Measurements from ENCODE around the gene ERBB4.

The ERBB4 gene

DNA sequence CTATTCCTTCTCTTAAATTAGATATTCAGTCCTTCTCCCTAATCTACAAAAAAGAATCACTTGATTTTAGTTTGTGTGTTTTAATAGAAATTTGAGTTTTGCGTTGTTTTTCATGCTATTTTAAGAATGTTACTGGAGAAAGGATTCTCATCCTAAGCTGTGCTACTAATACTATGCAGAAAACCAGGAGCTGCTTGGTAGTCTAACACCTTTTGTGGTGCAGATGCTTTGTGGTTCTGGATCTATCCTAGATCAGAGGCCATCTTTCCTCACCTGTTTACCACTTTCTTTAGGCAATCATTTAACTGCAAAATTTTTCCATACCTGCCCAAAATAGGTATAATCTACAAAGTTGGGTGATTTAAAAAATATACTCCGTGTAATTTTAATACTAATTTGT is 1158.6 kb downstream of the ERBB4 start:
- Histone ChIP-seq H3K27ac (ENCODE audit: low read depth, low read length) (no peak overlapping the region), H3K36me3 (ENCODE audit: control insufficient read depth, low read length) (no peaks in the 10 kb centered on the region), H3F3A (ENCODE audit: control insufficient read depth, insufficient read depth) (no peaks in the 10 kb centered on the region), H3K4me3 (ENCODE audit: low read length) (no peak overlapping the region), H3K79me2 (ENCODE audit: control insufficient read depth, low read length) (no peaks in the 10 kb centered on the region), H3K27me3 (ENCODE audit: control insufficient read depth, low read length) (no peaks in the 10 kb centered on the region), H3K9me2 (replicated peaks; ENCODE audit: control insufficient read depth, low read length) (no peaks in the 10 kb centered on the region), H3K4me1 (ENCODE audit: control insufficient read depth, low read length) (peaks cover 18% of the 10 kb centered on the region), H4K20me1 (ENCODE audit: control insufficient read depth, insufficient read depth, low read depth, low read length) (no peaks in the 10 kb centered on the region), H3K9me3 (ENCODE audit: control insufficient read depth, insufficient read depth, low read length) (no peaks in the 10 kb centered on the region), H3K4me2 (ENCODE audit: low read length) (no peak overlapping the region)
- TF ChIP-seq, protein P1, sequence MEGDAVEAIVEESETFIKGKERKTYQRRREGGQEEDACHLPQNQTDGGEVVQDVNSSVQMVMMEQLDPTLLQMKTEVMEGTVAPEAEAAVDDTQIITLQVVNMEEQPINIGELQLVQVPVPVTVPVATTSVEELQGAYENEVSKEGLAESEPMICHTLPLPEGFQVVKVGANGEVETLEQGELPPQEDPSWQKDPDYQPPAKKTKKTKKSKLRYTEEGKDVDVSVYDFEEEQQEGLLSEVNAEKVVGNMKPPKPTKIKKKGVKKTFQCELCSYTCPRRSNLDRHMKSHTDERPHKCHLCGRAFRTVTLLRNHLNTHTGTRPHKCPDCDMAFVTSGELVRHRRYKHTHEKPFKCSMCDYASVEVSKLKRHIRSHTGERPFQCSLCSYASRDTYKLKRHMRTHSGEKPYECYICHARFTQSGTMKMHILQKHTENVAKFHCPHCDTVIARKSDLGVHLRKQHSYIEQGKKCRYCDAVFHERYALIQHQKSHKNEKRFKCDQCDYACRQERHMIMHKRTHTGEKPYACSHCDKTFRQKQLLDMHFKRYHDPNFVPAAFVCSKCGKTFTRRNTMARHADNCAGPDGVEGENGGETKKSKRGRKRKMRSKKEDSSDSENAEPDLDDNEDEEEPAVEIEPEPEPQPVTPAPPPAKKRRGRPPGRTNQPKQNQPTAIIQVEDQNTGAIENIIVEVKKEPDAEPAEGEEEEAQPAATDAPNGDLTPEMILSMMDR (IDR thresholded peaks at IDR 0.05; ENCODE audit: low read depth, low read length, poor library complexity, severe bottlenecking), result no peak
- TF ChIP-seq EZH2phosphoT487 (IDR thresholded peaks at IDR 0.05; ENCODE audit: borderline replicate concordance, low read length), result no peak

DNA sequence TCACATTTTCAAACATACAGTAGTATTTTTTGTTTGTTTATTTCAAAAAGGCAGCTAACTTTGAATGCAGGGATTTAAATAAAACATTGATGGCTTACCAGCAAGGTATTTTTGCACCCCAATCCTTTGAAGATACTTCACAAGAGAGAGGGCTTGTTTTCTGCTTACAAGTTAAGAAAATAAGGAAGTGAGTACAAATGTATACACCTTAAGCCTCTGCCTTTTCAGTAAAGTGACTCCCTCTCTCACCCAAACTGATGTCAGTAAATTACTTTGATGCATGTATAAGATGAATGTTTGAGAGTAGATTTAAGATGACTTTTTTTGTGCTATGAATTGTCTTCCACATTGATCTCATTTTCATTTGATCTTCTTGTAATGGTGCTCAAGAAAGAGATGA is 1162.2 kb downstream of the ERBB4 start:
- TF ChIP-seq, protein P1 (IDR thresholded peaks at IDR 0.05; ENCODE audit: low read depth, low read length, poor library complexity, severe bottlenecking), result no peak
- no peak for TF ChIP-seq EZH2phosphoT487 (IDR thresholded peaks at IDR 0.05; ENCODE audit: borderline replicate concordance, low read length)
- no peaks in the 10 kb centered on the region for H3K9me2 ChIP-seq (replicated peaks; ENCODE audit: control insufficient read depth, low read length)
- no peaks in the 10 kb centered on the region for H3K79me2 ChIP-seq (ENCODE audit: control insufficient read depth, low read length)
- no peaks in the 10 kb centered on the region for H3K27me3 ChIP-seq (ENCODE audit: control insufficient read depth, low read length)
- H3F3A ChIP-seq (ENCODE audit: control insufficient read depth, insufficient read depth), result no peaks in the 10 kb centered on the region
- H4K20me1 ChIP-seq (ENCODE audit: control insufficient read depth, insufficient read depth, low read depth, low read length), result no peaks in the 10 kb centered on the region
- H3K4me3 ChIP-seq (ENCODE audit: low read length), result no peak overlapping the region
- H3K27ac ChIP-seq (ENCODE audit: low read depth, low read length), result no peak overlapping the region
- H3K9me3 ChIP-seq (ENCODE audit: control insufficient read depth, insufficient read depth, low read length), result no peaks in the 10 kb centered on the region
- no peaks in the 10 kb centered on the region for H3K36me3 ChIP-seq (ENCODE audit: control insufficient read depth, low read length)
- H3K4me1 ChIP-seq (ENCODE audit: control insufficient read depth, low read length), result peaks cover 33% of the 10 kb centered on the region
- peak overlapping the region; percentile 32 for H3K4me2 ChIP-seq (ENCODE audit: low read length)

- no peaks in the 10 kb centered on the region for H3K36me3 ChIP-seq (ENCODE audit: control insufficient read depth, low read length)
- no peak overlapping the region for H3K4me3 ChIP-seq (ENCODE audit: low read length)
- no peak for TF ChIP-seq EZH2phosphoT487 (IDR thresholded peaks at IDR 0.05; ENCODE audit: borderline replicate concordance, low read length)
- TF ChIP-seq, protein P1 (IDR thresholded peaks at IDR 0.05; ENCODE audit: low read depth, low read length, poor library complexity, severe bottlenecking), result no peak
- H3K27me3 ChIP-seq (ENCODE audit: control insufficient read depth, low read length), result no peaks in the 10 kb centered on the region
- no peaks in the 10 kb centered on the region for H3K9me3 ChIP-seq (ENCODE audit: control insufficient read depth, insufficient read depth, low read length)
- no peak overlapping the region for H3K27ac ChIP-seq (ENCODE audit: low read depth, low read length)
- H4K20me1 ChIP-seq (ENCODE audit: control insufficient read depth, insufficient read depth, low read depth, low read length), result no peaks in the 10 kb centered on the region
- no peak overlapping the region for H3K4me2 ChIP-seq (ENCODE audit: low read length)
- H3F3A ChIP-seq (ENCODE audit: control insufficient read depth, insufficient read depth), result no peaks in the 10 kb centered on the region
- peaks cover 54% of the 10 kb centered on the region for H3K4me1 ChIP-seq (ENCODE audit: control insufficient read depth, low read length)
- H3K9me2 ChIP-seq (replicated peaks; ENCODE audit: control insufficient read depth, low read length), result no peaks in the 10 kb centered on the region
- no peaks in the 10 kb centered on the region for H3K79me2 ChIP-seq (ENCODE audit: control insufficient read depth, low read length)
These were observed 1165.4 kb downstream of the ERBB4 start for GRCh38 chr2:211373203-211373602.

All from DOHH2 (cell line).